NCI-H146 treated with DMSO at 0.1 percent for 48 hours (cell line): Measurements from ENCODE around the gene AEBP1.
"Not testable (repeated sequence)": the region's sequence is repeated elsewhere in the genome, so short reads cannot be mapped to it uniquely, and the experiment has no call there.

Source experiments
- DNase-seq: peaks from one replicate; lab custom pipeline; 2025; ENCODE audit not compliant: unreplicated experiment; lab: John Stamatoyannopoulos, UW

AEBP1 gene

GRCh38 chr7:44116789-44117666, 12.9 kb downstream of the AEBP1 start:
- DNase-seq = no peak

- no peak for DNase-seq
Observed at GRCh38 chr7:44117801-44118429, 13.8 kb downstream of the AEBP1 start.

- no peak for DNase-seq
Observed at GRCh38 chr7:44119829-44120380, 15.8 kb downstream of the AEBP1 start.

GRCh38 chr7:44120395-44120794, 16.2 kb downstream of the AEBP1 start:
- no peak for DNase-seq

- no peak for DNase-seq
Observed at GRCh38 chr7:44121761-44122420, 17.7 kb downstream of the AEBP1 start.

GRCh38 chr7:44122529-44122928, 18.4 kb downstream of the AEBP1 start:
- no peak for DNase-seq

- DNase-seq = peak; percentile 95
Observed at GRCh38 chr7:44123190-44124003, 19.3 kb downstream of the AEBP1 start, which contains the start of gene POLD2. Gene POLD2, minus strand, starts transcription at chr7:44123548. Its CDS starts 1,495 bp downstream, at chr7:44122053.

GRCh38 chr7:44124822-44125202, 20.7 kb downstream of the AEBP1 start:
- no peak for DNase-seq

GRCh38 chr7:44126574-44126973, 22.4 kb downstream of the AEBP1 start:
- DNase-seq = not testable (repeated sequence)

GRCh38 chr7:44127161-44127560, 23.0 kb downstream of the AEBP1 start:
- DNase-seq = no peak

GRCh38 chr7:44128721-44129582, 24.8 kb downstream of the AEBP1 start:
- DNase-seq = no peak

- DNase-seq = peak; percentile 7
Observed at GRCh38 chr7:44131173-44132029, 27.3 kb downstream of the AEBP1 start.

- DNase-seq = no peak
Observed at GRCh38 chr7:44132039-44132438, 27.9 kb downstream of the AEBP1 start.

GRCh38 chr7:44133295-44133694, 29.1 kb downstream of the AEBP1 start:
- no peak for DNase-seq

GRCh38 chr7:44134943-44135628, 30.9 kb downstream of the AEBP1 start:
- DNase-seq = no peak

- no peak for DNase-seq
Observed at GRCh38 chr7:44136731-44137130, 32.6 kb downstream of the AEBP1 start.

- no peak for DNase-seq
Observed at GRCh38 chr7:44138698-44139097, 34.6 kb downstream of the AEBP1 start.

- no peak for DNase-seq
Observed at GRCh38 chr7:44139311-44140010, 35.3 kb downstream of the AEBP1 start.
